Right kidney (tissue), 1 donor: ENCODE data around the gene PKP3.
"Not testable (repeated sequence)": the region's sequence is repeated elsewhere in the genome, so short reads cannot be mapped to it uniquely, and the experiment has no call there.

ENCODE experiments used
- DNase-seq: peaks from one replicate; pipeline ENCODE4 v3.0.0-alpha.2; 2016

The PKP3 gene

GRCh38 chr11:377174-377865 is 16.7 kb upstream of the PKP3 start:
- no peak for DNase-seq

- DNase-seq, result no peak
Observed at GRCh38 chr11:377883-378500, 16.0 kb upstream of the PKP3 start.

- no peak for DNase-seq
Observed at GRCh38 chr11:379205-380094, 14.6 kb upstream of the PKP3 start.

DNA sequence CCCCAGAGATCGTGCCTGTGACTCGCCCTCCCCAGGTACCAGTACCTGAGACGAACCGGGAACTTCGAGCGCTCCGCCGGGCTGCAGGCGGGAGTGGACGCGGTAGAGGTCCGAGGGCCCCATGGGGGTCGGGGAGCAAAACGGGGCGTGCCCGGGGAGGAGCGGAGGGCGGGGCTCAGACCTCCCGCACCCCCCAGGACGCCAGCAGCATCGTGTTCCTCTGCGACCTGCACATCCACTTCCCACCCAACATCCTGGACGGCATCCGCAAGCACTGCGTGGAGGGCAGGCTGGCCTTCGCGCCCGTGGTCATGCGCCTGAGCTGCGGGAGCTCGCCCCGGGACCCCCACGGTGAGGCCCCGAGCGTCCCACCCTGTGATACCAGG is 13.9 kb upstream of the PKP3 start:
- DNase-seq, result no peak

GRCh38 chr11:380491-380890 is 13.5 kb upstream of the PKP3 start:
- DNase-seq, result no peak

DNA sequence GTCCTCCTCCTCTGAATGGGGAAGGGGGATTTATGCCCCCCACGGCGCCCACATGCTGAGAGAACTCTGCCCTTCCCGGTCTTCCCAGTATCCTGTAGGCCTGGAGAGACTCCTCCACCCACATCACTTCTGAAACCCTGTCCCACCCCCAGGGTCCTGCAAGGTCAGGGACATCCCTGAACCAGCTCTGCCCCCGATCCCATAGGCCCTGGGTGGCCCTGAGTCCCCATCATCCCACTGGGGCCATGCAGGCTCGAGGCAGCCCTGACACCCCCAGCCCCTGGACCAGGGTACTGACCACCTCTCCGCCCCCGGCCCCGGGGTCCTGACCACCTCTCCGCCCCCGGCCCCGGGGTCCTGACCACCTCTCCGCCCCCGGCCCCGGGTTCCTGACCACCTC is 13.0 kb upstream of the PKP3 start:
- no peak for DNase-seq

GRCh38 chr11:381501-382072 is 12.4 kb upstream of the PKP3 start:
- no peak for DNase-seq

DNA sequence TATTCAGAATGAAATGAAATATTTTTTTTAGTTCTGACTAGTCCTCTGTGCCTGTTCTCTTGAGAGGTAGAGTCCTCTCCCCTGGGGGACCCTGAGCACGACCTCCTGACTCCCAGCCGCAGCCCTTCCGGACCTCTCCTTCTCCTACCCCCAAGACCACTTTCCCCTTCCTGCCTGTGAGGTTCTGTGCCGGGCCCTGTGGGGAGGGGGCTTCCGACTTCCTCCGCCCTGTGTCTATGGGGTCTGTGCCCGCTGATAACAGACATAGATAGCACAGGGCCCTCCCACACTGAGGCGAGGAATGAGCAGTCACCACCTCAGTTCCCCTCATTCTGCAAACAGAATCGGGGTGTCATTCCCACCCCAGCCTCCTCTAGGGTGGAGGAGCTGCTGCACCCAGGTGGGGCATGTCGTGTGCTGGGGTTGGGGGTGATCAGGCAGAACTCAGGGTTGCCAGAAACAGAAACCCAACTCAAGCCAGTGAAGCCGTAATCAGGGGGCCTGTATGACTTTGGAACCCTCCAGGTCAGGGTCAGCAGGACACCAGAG is 11.9 kb upstream of the PKP3 start:
- DNase-seq, result no peak

GRCh38 chr11:383431-383830 is 10.6 kb upstream of the PKP3 start:
- no peak for DNase-seq

- no peak for DNase-seq
Observed at GRCh38 chr11:384511-384910, 9.5 kb upstream of the PKP3 start.

- no peak for DNase-seq
Observed at GRCh38 chr11:385594-386351, 8.2 kb upstream of the PKP3 start.

- no peak for DNase-seq
Observed at GRCh38 chr11:386483-386882, 7.5 kb upstream of the PKP3 start.

DNA sequence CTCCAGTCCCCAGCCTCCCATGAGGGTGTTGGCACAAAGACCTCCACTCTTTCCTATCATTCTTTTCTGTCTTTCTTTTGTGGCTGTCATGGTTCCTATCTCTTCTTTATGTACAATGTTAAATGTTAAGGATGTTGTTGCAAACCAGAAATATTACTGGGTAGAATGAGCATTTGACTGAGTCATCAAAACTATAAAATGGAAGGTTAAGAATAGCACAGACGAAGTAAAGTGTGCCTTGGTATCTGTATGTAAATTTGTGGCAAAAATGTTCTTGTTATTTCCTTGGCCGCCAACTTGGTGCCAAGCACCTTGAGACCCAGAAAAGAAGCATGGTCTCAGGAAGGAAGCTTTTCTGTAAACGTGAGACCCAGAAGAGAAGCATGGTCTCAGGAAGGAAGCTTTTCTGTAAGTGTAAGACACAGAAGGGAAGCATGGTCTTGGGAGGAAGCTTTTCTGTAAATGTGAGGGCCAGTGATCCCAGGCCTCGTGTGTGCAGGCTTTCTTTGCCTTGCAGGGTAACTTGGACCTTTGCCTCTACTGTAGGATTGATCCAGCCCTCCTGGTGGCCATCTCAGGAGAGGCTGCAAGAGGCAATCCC is 6.7 kb upstream of the PKP3 start:
- DNase-seq, result no peak

- not testable (repeated sequence) for DNase-seq
Observed at GRCh38 chr11:389369-389768, 4.6 kb upstream of the PKP3 start.

GRCh38 chr11:390175-390574 is 3.8 kb upstream of the PKP3 start:
- no peak for DNase-seq

GRCh38 chr11:391117-392017 is 2.6 kb upstream of the PKP3 start:
- no peak for DNase-seq

DNA sequence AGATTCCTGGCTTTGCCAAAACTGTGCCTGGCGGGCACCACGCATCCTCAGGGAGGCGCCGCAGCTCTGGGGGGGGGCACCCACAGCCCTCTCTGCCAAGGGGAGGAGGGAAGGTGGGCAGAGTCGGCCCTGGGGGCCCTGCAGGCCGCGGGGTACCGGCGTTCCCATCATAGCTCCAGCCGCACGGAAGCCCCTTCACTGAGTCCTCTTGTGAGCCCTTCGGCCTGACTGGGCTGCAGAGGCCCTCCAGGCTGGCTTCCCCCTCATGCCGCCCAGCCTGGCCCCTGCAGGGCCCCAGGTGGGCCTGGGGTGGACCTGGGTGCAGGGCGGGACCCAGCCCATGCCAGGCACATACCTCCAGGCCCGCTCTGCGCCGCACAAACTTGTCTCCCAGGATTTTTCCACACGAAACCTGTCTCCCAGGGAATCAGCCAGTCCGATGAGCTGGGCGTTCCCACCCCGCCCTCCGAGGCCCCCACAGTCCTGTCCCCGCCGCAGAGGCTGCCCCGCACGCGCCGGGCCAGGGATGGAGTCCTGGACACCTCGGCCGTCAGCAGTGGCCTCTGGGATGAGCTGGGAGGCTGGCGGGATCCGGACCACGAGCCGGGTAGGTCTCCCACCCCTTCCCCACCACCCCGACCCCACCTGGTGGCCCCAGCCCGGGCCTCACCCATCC is 1.8 kb upstream of the PKP3 start:
- DNase-seq, result no peak

GRCh38 chr11:393219-394033 is 583 bp upstream of the PKP3 start:
- no peak for DNase-seq
